Keratinocyte (primary cell): ENCODE measurements around the gene TIAM2. TPM values are rescaled to one million over a fixed set of nuclear protein-coding genes. Genes with fewer than 3 reads are reported as not detected.
A peak's percentile ranks its signal among the peaks of the same experiment; 100 is the strongest.

Source experiments
- DNase-seq: peaks from one replicate; pipeline ENCODE4 v3.0.0-alpha.2; 2011; ENCODE audit warnings: low read depth, missing footprints, low spot score
- FAIRE-seq: peaks from 2 replicates; lab custom pipeline; 2011; peaks lifted over from hg19 to GRCh38; lab: Jason Lieb, UNC
- H2AFZ ChIP-seq: 2 replicates; pipeline ENCODE4 v1.6.0; 2012; ENCODE audit warnings: low read length, control low read depth, inconsistent platforms; ENCODE audit not compliant: control insufficient read depth
- H3K27ac ChIP-seq: 2 replicates; pipeline ENCODE4 v1.5.1; 2011; ENCODE audit warnings: low read length; ENCODE audit not compliant: control insufficient read depth, insufficient read depth
- H3K27me3 ChIP-seq: 3 replicates; pipeline ENCODE4 v1.6.0; 2011; ENCODE audit warnings: low read length; ENCODE audit not compliant: control insufficient read depth, insufficient read depth; ENCODE audit errors: extremely low read depth
- H3K36me3 ChIP-seq, 2 experiments: 2 replicates in 1 of 2; 3 replicates in 1 of 2; pipeline ENCODE4 v1.5.1; 2011; ENCODE audit warnings: low read length in 2 of 2, mild to moderate bottlenecking in 1 of 2; ENCODE audit not compliant: control insufficient read depth in 2 of 2, insufficient read depth in 2 of 2; ENCODE audit errors: extremely low read depth in 1 of 2
- H3K4me1 ChIP-seq: 3 replicates; pipeline ENCODE4 v1.5.1; 2011; ENCODE audit warnings: low read length; ENCODE audit not compliant: control insufficient read depth, insufficient read depth; ENCODE audit errors: extremely low read depth
- H3K4me2 ChIP-seq: 3 replicates; pipeline ENCODE4 v1.6.0; 2011; ENCODE audit warnings: low read depth, low read length; ENCODE audit not compliant: control insufficient read depth, insufficient read depth; ENCODE audit errors: extremely low read depth
- H3K4me3 ChIP-seq, 3 experiments: fragments of 200-600 bp in 1 of 3; sonication (generic) in 1 of 3; 2 replicates in 2 of 3; 3 replicates in 1 of 3; pipeline ENCODE4 v1.5.1; 2011 to 2016; ENCODE audit warnings: low read length in 3 of 3, mild to moderate bottlenecking in 3 of 3, control low read depth in 2 of 3, inconsistent platforms in 1 of 3, low read depth in 1 of 3, mixed read lengths in 1 of 3, mixed run types in 1 of 3, moderate library complexity in 1 of 3; ENCODE audit not compliant: control insufficient read depth in 2 of 3, insufficient read depth in 2 of 3; ENCODE audit errors: extremely low read depth in 1 of 3
- H3K79me2 ChIP-seq: 2 replicates; pipeline ENCODE4 v1.6.0; 2012; ENCODE audit warnings: low read length; ENCODE audit not compliant: control insufficient read depth, insufficient read depth
- H3K9ac ChIP-seq: 3 replicates; pipeline ENCODE4 v1.6.0; 2011; ENCODE audit warnings: low read length; ENCODE audit not compliant: control insufficient read depth, insufficient read depth; ENCODE audit errors: extremely low read depth
- H3K9me1 ChIP-seq: 3 replicates; pipeline ENCODE4 v1.6.0; 2011; ENCODE audit warnings: low read length; ENCODE audit not compliant: control insufficient read depth, insufficient read depth; ENCODE audit errors: extremely low read depth
- H3K9me3 ChIP-seq: 2 replicates; pipeline ENCODE4 v1.5.1; 2012; ENCODE audit warnings: low read depth, low read length; ENCODE audit not compliant: control insufficient read depth
- H4K20me1 ChIP-seq: 3 replicates; pipeline ENCODE4 v1.6.0; 2011; ENCODE audit warnings: low read length; ENCODE audit not compliant: control insufficient read depth, insufficient read depth; ENCODE audit errors: extremely low read depth
- EZH2 ChIP-seq: IDR thresholded peaks from one replicate; pipeline ENCODE4 v1.6.1; 2012; ENCODE audit warnings: inconsistent platforms, mild to moderate bottlenecking, low read length, moderate library complexity
- dilution Hi-C: fragments of 300-500 bp; cut with MboI; formaldehyde crosslinking; loops from one replicate; pipeline ENCODE4 v1.7.0; 2020; ENCODE audit warnings: low sequenced_read_pairs; ENCODE audit not compliant: extremely low pct_ligation_motif_present
- polyA plus RNA-seq, 5 experiments: library from polyadenylated mRNA; depleted of rRNA in 3 of 5; stranded (reverse) in 3 of 5; stranded (forward) in 1 of 5; unstranded in 1 of 5; fragments of >200 nt; gene quantifications; 1 replicate in 1 of 5; 2 replicates in 3 of 5; 3 replicates in 1 of 5; pipeline versions ENCODE4 v1.2.1 to v1.2.3, GENCODE V29; 2011 to 2012; ENCODE audit warnings: missing spikeins in 2 of 5, low read depth in 1 of 5, low replicate concordance in 1 of 5
- TF ChIP-seq, protein P1 (sequence below), 3 experiments: IDR thresholded peaks in 1 of 3; conservative IDR thresholded peaks in 1 of 3; optimal IDR thresholded peaks in 1 of 3; 2 replicates in 2 of 3; 3 replicates in 1 of 3; pipeline versions ENCODE3 to v1.5.1; 2011; ENCODE audit warnings: low read length in 3 of 3, mild to moderate bottlenecking in 3 of 3, moderate library complexity in 2 of 3, control low read depth in 1 of 3, inconsistent platforms in 1 of 3; ENCODE audit not compliant: insufficient read depth in 2 of 3; ENCODE audit errors: extremely low read depth in 1 of 3

TIAM2 gene
- polyA plus RNA-seq, 1 donor (not counting 4 experiments of a cell fraction or from before 2014, with no cell fraction given), result 4.0 TPM

DNA sequence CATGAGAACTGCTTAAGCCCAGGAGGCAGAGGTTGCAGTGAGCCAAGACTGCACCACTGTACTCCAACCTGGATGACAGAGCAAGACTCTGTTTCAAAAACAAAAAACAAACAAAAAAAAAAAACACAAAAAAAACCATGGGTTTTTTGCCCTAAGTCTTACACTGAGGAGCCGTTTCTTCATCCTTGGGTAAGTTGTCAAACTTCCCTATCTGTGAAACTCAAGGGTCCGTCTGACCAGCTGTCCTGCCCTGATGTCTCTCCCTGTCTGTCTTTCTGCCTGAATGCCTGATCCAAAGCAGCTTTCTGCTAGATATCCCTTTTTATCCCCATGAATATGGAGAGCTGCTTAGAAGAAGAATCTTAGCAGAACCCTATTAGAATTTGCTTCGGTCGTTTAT is 227.4 kb downstream of the TIAM2 start:
- H3K27ac ChIP-seq, result no peak overlapping the region
- H3K9ac ChIP-seq, result no peak overlapping the region
- no peak overlapping the region for H2AFZ ChIP-seq
- no peaks in the 10 kb centered on the region for H3K9me3 ChIP-seq
- no peak overlapping the region for H3K4me3 ChIP-seq
- H3K36me3 ChIP-seq, result no peaks in the 10 kb centered on the region
- dilution Hi-C loops, result no loop called here
- no peaks in the 10 kb centered on the region for H3K9me1 ChIP-seq
- H3K27me3 ChIP-seq, result no peaks in the 10 kb centered on the region
- H3K4me1 ChIP-seq, result peaks cover 28% of the 10 kb centered on the region
- DNase-seq (no peak), FAIRE-seq (no peak)
- TF ChIP-seq EZH2, result no peak
- TF ChIP-seq, protein P1, sequence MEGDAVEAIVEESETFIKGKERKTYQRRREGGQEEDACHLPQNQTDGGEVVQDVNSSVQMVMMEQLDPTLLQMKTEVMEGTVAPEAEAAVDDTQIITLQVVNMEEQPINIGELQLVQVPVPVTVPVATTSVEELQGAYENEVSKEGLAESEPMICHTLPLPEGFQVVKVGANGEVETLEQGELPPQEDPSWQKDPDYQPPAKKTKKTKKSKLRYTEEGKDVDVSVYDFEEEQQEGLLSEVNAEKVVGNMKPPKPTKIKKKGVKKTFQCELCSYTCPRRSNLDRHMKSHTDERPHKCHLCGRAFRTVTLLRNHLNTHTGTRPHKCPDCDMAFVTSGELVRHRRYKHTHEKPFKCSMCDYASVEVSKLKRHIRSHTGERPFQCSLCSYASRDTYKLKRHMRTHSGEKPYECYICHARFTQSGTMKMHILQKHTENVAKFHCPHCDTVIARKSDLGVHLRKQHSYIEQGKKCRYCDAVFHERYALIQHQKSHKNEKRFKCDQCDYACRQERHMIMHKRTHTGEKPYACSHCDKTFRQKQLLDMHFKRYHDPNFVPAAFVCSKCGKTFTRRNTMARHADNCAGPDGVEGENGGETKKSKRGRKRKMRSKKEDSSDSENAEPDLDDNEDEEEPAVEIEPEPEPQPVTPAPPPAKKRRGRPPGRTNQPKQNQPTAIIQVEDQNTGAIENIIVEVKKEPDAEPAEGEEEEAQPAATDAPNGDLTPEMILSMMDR (optimal IDR thresholded peaks at IDR 0.05 in 1 of 3, IDR thresholded peaks at IDR 0.05 in 1 of 3, conservative IDR thresholded peaks at IDR 0.05 in 1 of 3; ENCODE audit: extremely low read depth in 1 of 3, insufficient read depth in 2 of 3, low read length in 3 of 3), result no peak
- H3K79me2 ChIP-seq, result no peaks in the 10 kb centered on the region
- H4K20me1 ChIP-seq, result no peaks in the 10 kb centered on the region
- no peak overlapping the region for H3K4me2 ChIP-seq

GRCh38 chr6:155223646-155224451 is 228.7 kb downstream of the TIAM2 start:
- H3K36me3 ChIP-seq, result no peaks in the 10 kb centered on the region
- peak overlapping the region; percentile 53 for H3K9ac ChIP-seq
- DNase-seq (peak; percentile 75), FAIRE-seq (peak; percentile 95)
- peak overlapping the region in 1 of 3 experiments; percentile 58 for H3K4me3 ChIP-seq
- H3K9me3 ChIP-seq, result no peaks in the 10 kb centered on the region
- H3K27me3 ChIP-seq, result no peaks in the 10 kb centered on the region
- H3K79me2 ChIP-seq, result no peaks in the 10 kb centered on the region
- no peaks in the 10 kb centered on the region for H3K9me1 ChIP-seq
- peak overlapping the region; percentile 91 for H3K27ac ChIP-seq
- peaks cover 40% of the 10 kb centered on the region for H3K4me1 ChIP-seq
- peak overlapping the region; percentile 68 for H2AFZ ChIP-seq
- TF ChIP-seq, protein P1 (optimal IDR thresholded peaks at IDR 0.05 in 1 of 3, IDR thresholded peaks at IDR 0.05 in 1 of 3, conservative IDR thresholded peaks at IDR 0.05 in 1 of 3; ENCODE audit: extremely low read depth in 1 of 3, insufficient read depth in 2 of 3, low read length in 3 of 3), result no peak
- TF ChIP-seq EZH2, result no peak
- H4K20me1 ChIP-seq, result no peaks in the 10 kb centered on the region
- dilution Hi-C loops, result no loop called here
- H3K4me2 ChIP-seq, result peak overlapping the region; percentile 70
